Stimulated activated naive CD8-positive, alpha-beta T cell treated with anti-CD3 and anti-CD28 coated beads, Interleukin-15, Interleukin-2, amounts not matched to agents 100 ng/mL and 50 ng/mL, for 24 hours (primary cell): ENCODE measurements around the gene PTHLH.

Experiments used
- H3K27ac Mint-ChIP-seq: one replicate; pipeline ENCODE4 v1.8.0; 2021; ENCODE audit warnings: mild to moderate bottlenecking, mixed read lengths
- H3K27me3 Mint-ChIP-seq: one replicate; pipeline ENCODE4 v1.8.0; 2021; ENCODE audit warnings: mixed read lengths
- H3K36me3 Mint-ChIP-seq: one replicate; pipeline ENCODE4 v1.8.0; 2021; ENCODE audit warnings: low read depth, mixed read lengths
- H3K4me1 Mint-ChIP-seq: one replicate; pipeline ENCODE4 v1.8.0; 2021; ENCODE audit warnings: low read depth, mixed read lengths
- H3K4me3 Mint-ChIP-seq: one replicate; pipeline ENCODE4 v1.8.0; 2021; ENCODE audit warnings: mild to moderate bottlenecking, mixed read lengths
- H3K9me3 Mint-ChIP-seq: one replicate; pipeline ENCODE4 v1.8.0; 2021; ENCODE audit warnings: mixed read lengths

Gene PTHLH

DNA sequence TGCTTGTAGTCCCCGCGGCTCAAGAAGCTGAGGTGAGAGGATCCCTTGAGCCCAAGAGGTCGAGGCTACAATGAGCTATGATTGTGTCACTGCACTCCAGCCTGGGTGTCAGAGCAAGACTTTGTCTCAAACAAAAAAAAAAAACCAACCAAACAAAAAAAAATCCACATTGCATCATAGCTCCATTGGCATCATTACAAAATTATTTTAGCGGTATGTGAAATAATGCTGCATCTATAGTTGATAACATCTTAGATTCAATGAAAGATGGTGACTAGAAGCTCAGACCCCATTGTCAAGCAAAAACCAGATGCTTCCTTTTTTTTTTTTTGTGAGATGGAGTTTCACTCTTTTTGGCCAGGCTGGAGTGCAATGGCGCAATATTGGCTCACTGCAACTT lies 14.8 kb upstream of the PTHLH start:
- no peaks in the 10 kb centered on the region for H3K4me1 Mint-ChIP-seq

GRCh38 chr12:27984275-27984674 lies 11.7 kb upstream of the PTHLH start:
- H3K4me3 Mint-ChIP-seq = no peak overlapping the region
- no peak overlapping the region for H3K27ac Mint-ChIP-seq

More for the DNA sequence above, 14.8 kb upstream of the PTHLH start:
- no peak overlapping the region for H3K27ac Mint-ChIP-seq
- H3K36me3 Mint-ChIP-seq = no peaks in the 10 kb centered on the region
- H3K4me3 Mint-ChIP-seq = no peak overlapping the region
- H3K9me3 Mint-ChIP-seq = no peaks in the 10 kb centered on the region
- peaks cover 27% of the 10 kb centered on the region for H3K27me3 Mint-ChIP-seq

DNA sequence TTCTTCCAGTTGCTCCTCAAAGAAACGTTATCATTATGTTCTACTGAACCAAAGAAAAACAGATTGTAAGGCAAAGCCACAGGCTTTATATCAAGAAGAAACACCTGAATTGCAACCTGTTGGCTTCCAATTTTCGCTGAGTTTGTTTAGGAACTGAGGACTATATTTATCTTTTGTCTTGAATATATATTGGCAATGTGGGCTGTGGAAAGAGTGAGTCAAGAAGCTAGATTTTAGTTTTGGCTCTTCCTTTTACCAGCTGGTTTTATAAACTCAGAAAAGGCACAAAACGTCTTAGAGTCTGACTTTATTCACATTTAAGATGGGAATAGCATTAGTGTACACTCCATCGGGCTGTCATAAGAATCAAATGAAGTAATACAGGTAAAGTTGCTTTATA lies 10.4 kb upstream of the PTHLH start:
- H3K4me1 Mint-ChIP-seq = no peaks in the 10 kb centered on the region
- no peaks in the 10 kb centered on the region for H3K9me3 Mint-ChIP-seq
- no peak overlapping the region for H3K27ac Mint-ChIP-seq
- H3K27me3 Mint-ChIP-seq = peaks cover 60% of the 10 kb centered on the region
- H3K36me3 Mint-ChIP-seq = no peaks in the 10 kb centered on the region
- no peak overlapping the region for H3K4me3 Mint-ChIP-seq

More at GRCh38 chr12:27984275-27984674, 11.7 kb upstream of the PTHLH start:
- no peaks in the 10 kb centered on the region for H3K36me3 Mint-ChIP-seq
- no peaks in the 10 kb centered on the region for H3K4me1 Mint-ChIP-seq
- peaks cover 50% of the 10 kb centered on the region for H3K27me3 Mint-ChIP-seq
- H3K9me3 Mint-ChIP-seq = no peaks in the 10 kb centered on the region

GRCh38 chr12:27982385-27982784 lies 9.9 kb upstream of the PTHLH start:
- Mint-ChIP-seq H3K9me3 (no peaks in the 10 kb centered on the region), H3K4me1 (no peaks in the 10 kb centered on the region), H3K27me3 (peaks cover 64% of the 10 kb centered on the region), H3K36me3 (no peaks in the 10 kb centered on the region), H3K4me3 (no peak overlapping the region), H3K27ac (no peak overlapping the region)

- no peaks in the 10 kb centered on the region for H3K36me3 Mint-ChIP-seq
These were observed 9.3 kb upstream of the PTHLH start for GRCh38 chr12:27981874-27982273.

GRCh38 chr12:27979145-27979544 lies 6.6 kb upstream of the PTHLH start:
- no peaks in the 10 kb centered on the region for H3K4me1 Mint-ChIP-seq

More at GRCh38 chr12:27981874-27982273, 9.3 kb upstream of the PTHLH start:
- Mint-ChIP-seq H3K27ac (no peak overlapping the region), H3K9me3 (no peaks in the 10 kb centered on the region), H3K4me1 (no peaks in the 10 kb centered on the region), H3K4me3 (no peak overlapping the region), H3K27me3 (peaks cover 69% of the 10 kb centered on the region)

GRCh38 chr12:27975222-27976136 lies 2.9 kb upstream of the PTHLH start:
- Mint-ChIP-seq H3K27me3 (peaks cover 96% of the 10 kb centered on the region), H3K4me1 (peaks cover 10% of the 10 kb centered on the region), H3K9me3 (no peaks in the 10 kb centered on the region), H3K27ac (no peak overlapping the region), H3K4me3 (peak overlapping the region; percentile 70), H3K36me3 (no peaks in the 10 kb centered on the region)

More at GRCh38 chr12:27979145-27979544, 6.6 kb upstream of the PTHLH start:
- no peak overlapping the region for H3K4me3 Mint-ChIP-seq
- H3K9me3 Mint-ChIP-seq = no peaks in the 10 kb centered on the region
- H3K36me3 Mint-ChIP-seq = no peaks in the 10 kb centered on the region
- H3K27ac Mint-ChIP-seq = no peak overlapping the region
- H3K27me3 Mint-ChIP-seq = peaks cover 89% of the 10 kb centered on the region

- no peaks in the 10 kb centered on the region for H3K9me3 Mint-ChIP-seq
- no peaks in the 10 kb centered on the region for H3K36me3 Mint-ChIP-seq
- no peak overlapping the region for H3K27ac Mint-ChIP-seq
- H3K4me1 Mint-ChIP-seq = peaks cover 13% of the 10 kb centered on the region
- peaks cover 92% of the 10 kb centered on the region for H3K27me3 Mint-ChIP-seq
- H3K4me3 Mint-ChIP-seq = peak overlapping the region; percentile 70
These were observed 2.2 kb upstream of the PTHLH start for GRCh38 chr12:27974735-27975221.

DNA sequence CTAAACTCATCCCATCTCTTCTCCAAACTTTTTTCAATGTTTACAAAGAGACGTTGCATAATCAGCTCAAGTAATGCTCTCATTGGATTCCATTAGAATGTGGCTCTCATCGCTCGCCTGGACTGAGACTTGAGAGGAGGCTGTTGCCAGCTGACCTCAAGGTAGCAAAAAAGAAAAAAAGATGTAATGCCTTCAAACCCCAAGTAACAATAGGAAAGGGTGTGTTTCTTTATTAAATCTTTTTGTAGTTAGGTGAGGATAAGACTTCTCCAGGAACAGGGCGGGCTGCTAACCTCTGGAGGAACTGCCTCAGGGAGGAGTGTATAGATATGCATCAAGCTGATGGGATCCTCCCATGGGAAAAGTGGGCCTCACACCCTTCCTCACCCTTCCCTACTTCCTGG lies 956 bp upstream of the PTHLH start:
- H3K4me3 Mint-ChIP-seq = no peak overlapping the region
- no peaks in the 10 kb centered on the region for H3K36me3 Mint-ChIP-seq
- H3K27me3 Mint-ChIP-seq = peaks cover 90% of the 10 kb centered on the region
- H3K4me1 Mint-ChIP-seq = peaks cover 22% of the 10 kb centered on the region
- no peaks in the 10 kb centered on the region for H3K9me3 Mint-ChIP-seq
- H3K27ac Mint-ChIP-seq = no peak overlapping the region

DNA sequence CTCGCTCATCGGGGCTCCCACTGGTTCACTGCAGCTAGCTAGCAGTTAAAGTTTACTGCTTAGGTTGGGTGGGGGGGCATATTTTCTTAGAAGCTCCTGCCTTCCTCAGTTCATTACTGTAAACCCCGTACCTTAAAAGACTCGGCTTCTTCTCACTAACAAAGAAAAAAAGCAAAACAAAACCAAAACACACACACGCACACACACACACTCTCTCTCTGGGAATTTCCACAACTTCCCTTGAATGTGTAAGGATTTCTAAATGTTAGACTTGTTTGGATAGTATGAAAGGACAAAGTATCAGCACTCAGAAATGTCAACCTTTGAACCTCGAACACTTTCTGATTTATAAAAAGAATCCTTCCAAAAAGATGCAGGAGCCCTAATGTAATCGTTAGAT lies 927 bp downstream of the PTHLH start:
- H3K36me3 Mint-ChIP-seq = no peaks in the 10 kb centered on the region
- peaks cover 90% of the 10 kb centered on the region for H3K27me3 Mint-ChIP-seq
- H3K4me3 Mint-ChIP-seq = peak overlapping the region; percentile 59
- H3K27ac Mint-ChIP-seq = no peak overlapping the region
- no peaks in the 10 kb centered on the region for H3K9me3 Mint-ChIP-seq
- H3K4me1 Mint-ChIP-seq = peaks cover 22% of the 10 kb centered on the region

DNA sequence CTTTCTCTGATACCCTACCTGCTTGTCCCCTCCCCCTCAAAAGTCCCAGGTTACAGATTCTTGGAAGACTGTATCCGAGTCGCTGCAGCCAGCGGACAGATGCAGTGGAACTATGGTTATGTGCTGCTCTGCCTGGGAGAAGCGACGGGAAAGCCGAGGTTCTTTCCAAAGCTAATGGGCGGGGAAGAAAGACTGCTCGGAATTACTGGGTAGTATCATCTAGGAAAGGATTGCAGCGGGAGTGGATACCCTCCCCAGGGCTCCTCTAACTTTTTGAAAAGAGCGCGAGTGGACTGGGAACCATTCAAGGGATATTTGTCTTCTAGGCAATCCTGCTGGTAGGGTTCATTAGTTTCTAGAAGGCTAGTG lies 1.4 kb downstream of the PTHLH start:
- H3K27ac Mint-ChIP-seq = no peak overlapping the region
- peaks cover 90% of the 10 kb centered on the region for H3K27me3 Mint-ChIP-seq
- H3K4me1 Mint-ChIP-seq = peaks cover 22% of the 10 kb centered on the region
- H3K9me3 Mint-ChIP-seq = no peaks in the 10 kb centered on the region
- H3K36me3 Mint-ChIP-seq = no peaks in the 10 kb centered on the region
- peak overlapping the region; percentile 59 for H3K4me3 Mint-ChIP-seq

- no peak overlapping the region for H3K27ac Mint-ChIP-seq
- peaks cover 22% of the 10 kb centered on the region for H3K4me1 Mint-ChIP-seq
- H3K27me3 Mint-ChIP-seq = peaks cover 89% of the 10 kb centered on the region
- H3K9me3 Mint-ChIP-seq = no peaks in the 10 kb centered on the region
- H3K4me3 Mint-ChIP-seq = peak overlapping the region; percentile 59
- H3K36me3 Mint-ChIP-seq = no peaks in the 10 kb centered on the region
These were observed 2.0 kb downstream of the PTHLH start for GRCh38 chr12:27970401-27971120.

- Mint-ChIP-seq H3K36me3 (no peaks in the 10 kb centered on the region), H3K4me3 (peak overlapping the region; percentile 85), H3K27ac (peak overlapping the region; percentile 68), H3K4me1 (peaks cover 22% of the 10 kb centered on the region), H3K27me3 (peaks cover 90% of the 10 kb centered on the region), H3K9me3 (no peaks in the 10 kb centered on the region)
These were observed 2.7 kb downstream of the PTHLH start for GRCh38 chr12:27969624-27970400.

DNA sequence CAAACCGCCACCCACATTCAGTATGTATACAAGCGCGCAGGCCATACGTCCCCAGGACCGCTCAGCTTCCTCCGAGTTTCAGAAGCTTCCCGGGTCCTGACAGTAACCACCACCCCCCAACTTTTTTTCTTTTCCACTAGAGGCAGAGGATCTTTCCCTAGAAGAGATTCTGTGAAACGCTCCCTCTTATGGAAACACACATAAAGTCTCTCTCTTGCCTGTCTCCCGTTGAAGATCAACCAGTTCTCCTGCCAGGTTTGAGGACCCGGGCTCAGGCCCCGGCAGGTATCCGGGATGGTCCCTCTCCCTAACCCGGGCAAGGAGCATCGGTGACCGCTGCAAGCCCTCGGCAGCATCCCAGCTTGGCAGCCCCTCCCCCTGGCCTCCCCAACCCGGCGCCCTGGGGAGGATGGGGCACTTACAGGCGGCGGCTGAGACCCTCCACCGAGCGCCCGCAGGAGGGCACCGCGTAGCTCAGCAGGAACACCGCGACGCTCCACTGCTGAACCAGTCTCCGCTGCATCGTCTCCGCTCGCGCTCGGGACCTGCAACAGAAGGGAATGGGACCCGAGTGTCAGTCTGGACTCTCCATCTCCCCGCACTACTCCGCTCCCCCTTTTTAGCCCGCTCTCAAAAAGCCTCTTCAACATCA lies 3.4 kb downstream of the PTHLH start:
- Mint-ChIP-seq H3K4me1 (peaks cover 22% of the 10 kb centered on the region), H3K9me3 (no peaks in the 10 kb centered on the region), H3K4me3 (peak overlapping the region; percentile 85), H3K27me3 (peaks cover 93% of the 10 kb centered on the region), H3K27ac (peak overlapping the region; percentile 36), H3K36me3 (no peaks in the 10 kb centered on the region)
